ENCODE results near the gene CD79B.

CD79B gene

DNA sequence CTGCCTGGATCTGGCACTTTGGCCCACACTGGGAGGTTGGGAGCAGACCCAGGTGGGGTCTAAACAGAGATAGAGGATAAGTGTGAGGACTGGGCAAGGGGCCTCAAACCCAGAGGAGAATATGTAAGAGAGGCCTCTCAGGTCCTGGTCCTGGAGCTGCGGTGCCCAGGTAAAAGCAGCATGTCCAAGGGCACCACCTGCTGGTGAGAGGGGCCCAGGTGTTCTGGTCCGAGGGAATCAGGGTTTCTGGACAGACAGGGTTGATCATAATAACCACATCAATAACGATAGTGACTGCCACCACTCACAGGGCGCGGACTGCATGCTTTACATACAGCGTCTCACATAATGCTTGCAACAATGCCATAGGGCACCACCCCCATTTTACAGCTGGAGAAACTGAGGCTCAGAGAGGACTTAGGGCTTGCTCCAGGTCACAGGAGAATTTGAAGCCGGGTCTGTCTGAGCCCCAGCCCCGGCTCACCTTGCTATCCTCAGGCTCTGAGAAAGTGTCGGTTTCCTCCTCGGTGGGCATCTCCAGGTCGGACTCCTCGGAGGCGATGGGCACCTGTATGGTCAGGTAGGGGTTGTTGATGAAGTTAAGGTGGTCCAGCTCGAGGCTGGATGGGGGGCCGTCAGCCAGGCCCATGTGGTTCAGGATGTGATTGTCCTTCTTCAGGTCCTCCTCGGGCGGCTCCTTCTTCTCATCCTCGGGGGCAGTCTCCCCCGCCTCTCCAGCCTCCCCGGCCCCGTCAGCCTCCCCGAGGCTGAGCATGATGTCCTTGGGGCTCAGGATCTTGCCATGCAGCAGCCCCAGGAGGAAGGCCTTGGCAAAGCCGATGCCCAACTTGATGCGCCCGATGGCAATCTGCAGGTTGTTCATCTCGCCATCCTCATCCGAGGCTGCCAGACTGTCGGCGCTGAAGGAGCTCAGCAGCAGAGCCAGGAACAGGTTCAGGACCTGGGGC lies 19.1 kb upstream of the CD79B start:
- no peak for DNase-seq

DNA sequence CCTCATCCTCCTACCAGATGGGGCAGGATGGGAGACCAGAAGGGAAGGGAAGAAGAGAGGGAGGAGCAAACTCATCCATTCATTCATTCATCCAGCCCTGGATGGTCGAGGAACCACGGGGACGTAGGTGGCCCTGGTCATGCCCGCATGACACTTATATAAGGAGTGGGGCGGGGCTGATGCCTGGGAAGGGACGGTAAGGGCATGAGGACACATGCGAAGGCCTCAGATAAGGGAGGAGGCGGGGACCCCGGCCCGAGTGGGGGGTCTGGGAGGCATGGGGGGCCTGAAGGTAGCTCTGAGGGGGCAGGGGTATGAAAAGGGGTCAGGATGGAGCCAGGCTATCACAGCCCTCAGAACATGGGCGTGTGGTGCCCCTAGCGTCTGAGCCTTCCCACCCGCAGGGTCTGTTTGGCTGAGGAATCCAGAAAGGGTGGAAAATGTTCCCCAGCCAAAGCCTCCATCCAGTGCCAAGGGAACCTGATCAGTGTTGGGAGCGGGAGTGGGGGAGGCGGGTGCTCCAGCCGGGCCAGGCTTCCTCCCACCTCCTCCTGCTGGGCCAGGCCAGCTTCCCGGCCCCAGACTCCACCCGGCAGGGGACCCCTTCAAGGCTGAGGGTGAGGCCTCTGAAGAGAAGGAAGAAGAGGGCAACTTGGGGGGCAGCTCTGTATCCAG lies 17.6 kb upstream of the CD79B start:
- no peak for DNase-seq

DNA sequence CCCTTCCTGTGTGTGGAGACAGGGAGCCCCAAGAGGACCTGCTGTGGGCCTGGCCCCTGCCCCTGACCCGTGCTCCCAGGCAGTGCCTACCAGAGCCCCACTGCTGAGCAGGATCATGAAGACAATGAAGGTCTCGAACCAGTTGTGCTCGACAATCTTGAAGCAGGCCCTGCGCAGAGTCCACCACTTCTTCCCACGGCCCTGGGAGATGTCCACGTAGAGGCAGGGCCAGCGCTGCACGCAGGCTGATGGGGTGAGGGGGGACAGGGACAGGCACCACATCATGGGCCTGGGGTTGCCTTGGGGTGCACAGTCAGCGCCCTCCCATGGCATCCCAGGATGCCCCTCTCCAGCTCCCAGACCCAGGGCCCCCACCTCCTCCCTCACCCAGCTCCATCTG lies 16.4 kb upstream of the CD79B start:
- DNase-seq: no peak

DNA sequence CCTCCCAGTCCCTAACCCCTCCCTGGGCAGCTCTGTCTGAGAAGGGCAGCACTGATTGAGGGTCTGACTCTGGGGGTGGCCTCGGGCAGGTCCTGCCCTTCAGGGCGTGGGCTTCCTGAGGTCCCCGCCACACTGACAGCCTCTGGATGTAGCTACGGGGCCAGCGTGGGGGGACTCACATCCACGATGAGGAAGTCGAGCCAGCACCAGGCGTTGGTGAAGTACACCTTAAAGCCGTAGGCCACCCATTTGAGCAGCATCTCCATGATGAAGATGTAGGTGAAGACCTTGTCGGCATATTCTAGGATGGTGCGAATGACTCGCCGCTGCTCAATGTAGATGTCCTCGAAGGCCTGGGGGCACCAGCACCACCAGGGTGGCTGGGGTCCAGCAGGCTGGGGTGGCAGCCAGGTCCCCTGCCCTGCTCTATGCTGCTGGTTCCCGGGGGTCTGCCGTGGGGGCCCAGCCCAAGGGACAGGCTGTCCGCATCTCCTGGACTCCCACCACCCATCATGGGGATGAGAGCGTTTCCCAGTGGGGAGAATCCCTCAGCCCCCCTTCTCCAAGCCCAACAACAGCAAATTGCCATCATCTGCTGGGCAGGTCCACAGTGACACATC lies 15.7 kb upstream of the CD79B start:
- DNase-seq: no peak

DNA sequence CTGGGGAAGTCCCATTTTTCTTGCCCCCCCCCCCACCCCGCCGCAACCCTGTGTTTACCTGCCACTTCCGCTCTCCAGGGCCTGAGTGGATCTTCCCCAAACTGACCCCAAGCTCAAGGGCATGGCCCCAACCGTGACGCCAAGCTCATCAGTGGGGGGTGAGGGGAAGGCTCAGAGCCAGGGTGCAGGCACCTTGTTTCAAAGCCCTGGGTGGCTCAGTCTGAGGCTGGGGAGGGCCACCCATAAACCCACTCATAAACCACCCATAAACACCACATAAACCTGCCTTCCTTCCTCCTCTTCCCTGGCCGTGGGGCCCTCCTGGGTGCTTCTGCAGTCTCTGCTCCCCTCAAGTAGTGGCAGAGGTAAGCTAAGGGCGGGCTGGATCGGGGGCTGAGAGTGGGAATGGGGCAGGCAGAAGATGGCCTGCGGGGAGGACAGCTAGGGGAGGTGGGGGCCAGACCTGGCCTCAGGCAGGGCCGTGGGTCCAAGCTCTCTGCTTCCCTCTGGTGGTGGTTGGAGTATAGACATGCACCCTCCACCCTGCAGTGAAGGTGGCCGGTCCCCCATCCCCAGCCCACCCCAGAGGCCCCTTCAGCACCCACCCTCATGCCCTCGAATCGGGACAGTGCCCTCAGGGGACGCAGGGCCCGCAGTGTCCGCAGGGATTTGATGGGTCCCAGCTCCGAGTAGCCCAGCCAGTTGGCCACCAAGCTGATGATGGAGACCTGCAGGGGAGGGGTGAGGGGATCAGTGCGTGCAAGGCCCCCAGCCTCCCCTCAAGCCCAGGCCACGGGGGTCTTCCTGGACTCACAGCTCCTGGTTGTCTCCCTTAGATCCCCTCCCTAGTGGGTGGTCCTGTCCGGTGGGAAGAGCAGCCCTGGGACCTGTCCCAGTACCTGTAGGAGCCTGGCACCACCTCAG lies 14.6 kb upstream of the CD79B start:
- peak; percentile 14 for DNase-seq

DNA sequence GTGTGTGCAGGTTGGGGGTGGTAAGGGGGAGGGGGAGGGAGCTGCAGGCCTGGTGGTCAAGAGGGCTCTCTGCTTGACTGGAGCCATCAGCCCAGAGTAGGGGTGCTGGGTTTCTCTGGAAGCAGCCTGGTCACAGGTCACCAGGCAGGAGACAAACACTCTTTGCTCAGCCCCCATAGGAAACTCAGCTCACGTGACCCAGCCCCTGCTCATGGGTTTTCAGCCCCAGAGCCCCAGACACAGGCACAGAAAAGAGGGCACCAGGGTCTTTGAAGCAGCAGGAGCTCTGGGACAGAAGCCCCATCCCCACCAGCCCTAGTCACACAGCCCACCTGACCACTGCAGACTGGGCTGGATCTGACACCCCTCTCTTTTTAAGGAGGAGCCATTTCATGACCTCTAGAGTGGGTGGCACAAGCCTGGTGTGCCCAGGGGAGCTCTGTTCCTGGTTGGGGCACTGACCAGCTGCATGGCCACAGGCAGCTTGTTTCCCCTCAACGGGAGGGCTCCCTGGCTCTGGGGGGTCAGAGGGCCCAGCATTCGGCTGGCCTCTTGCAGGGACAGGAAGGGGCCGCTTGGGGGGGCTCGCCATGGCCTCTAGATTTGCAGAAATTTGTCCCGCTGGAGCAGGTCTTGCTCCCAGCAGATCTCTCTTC lies 13.8 kb upstream of the CD79B start:
- no peak for DNase-seq

DNA sequence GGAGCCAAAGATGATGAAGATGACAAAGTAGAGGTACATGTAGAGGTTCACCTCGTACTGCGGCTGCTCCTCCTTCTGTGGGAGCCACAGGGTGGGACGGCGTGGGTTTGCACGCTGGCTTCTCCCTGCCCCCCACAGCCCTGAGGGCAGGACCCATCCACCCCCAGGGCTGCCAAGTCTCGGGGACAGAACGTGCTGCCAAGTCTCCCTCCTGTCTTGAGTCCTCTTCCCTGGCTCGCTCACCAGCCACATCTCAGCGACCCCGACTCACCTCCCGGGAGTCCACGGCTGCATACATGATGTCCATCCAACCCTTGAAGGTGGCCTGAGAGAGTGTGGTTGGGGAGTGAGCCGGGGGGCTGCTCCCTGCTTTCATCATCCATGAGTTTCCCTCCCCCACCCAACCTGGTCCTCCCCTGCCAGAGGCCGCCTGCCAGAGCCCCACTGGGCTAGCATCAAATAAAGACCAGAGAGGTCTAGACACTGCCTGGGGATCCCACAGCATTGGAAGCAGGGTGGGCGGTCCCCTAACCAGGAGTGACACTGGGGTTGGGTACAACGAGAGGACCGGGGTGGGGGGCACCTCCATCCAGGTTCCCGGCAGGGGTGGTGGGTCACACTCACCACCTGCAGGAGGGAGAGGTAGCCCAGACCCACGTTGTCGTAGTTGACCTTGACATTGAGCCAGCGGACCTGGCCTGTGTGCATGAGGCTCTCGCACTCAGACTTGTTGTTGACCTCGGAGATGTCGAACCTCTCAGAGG lies 12.8 kb upstream of the CD79B start:
- DNase-seq: no peak

DNA sequence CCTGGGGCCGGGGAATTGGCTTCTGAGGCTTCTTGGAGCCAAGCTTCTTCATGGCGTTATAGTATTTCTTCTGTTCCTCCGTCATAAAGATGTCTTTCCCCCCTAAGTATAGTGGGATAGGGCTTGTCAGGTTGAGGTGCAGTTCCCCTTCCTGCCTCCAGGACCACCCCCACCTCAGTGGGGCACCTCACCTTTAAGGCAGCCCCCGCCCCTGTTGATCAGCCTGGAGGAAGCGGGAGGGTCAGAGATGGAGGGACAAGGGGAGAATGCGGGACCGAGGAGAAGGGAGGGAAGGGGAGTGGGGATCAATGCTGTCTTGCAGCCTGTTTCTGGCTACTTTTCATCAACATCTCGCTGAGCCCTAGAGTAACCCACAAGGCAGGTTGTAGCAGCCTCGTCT lies 11.6 kb upstream of the CD79B start:
- no peak for DNase-seq

DNA sequence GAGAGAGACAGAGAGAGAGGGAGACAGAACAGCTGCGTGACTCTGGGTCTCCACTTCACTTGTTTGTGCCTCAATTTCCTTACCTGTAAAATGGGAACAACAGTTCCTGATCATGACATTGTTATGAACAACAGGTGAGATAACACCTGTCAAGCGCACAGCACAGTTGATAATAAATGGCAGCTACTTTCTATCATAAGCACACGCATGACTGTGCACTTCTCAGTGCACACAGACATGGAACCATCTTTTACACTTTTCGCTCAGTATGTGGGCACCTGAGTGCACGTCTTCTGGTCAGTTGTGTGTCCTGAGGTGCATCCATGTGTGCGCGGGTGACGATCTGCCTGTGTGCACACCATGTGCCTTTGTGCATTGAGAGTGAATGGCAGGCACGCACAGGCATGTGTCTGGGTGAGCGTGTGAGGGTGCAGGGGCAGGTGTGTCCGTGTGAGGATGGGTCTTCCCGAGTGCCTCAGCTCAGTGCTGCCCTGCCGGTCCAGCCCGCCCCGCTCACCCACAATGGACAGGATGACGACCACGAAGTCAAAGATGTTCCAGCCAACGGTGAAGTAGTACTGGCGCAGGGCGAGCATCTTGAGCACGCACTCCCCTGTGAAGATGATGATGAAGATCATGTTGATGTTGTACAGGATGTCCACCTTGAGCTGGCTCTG lies 10.3 kb upstream of the CD79B start:
- no peak for DNase-seq

DNA sequence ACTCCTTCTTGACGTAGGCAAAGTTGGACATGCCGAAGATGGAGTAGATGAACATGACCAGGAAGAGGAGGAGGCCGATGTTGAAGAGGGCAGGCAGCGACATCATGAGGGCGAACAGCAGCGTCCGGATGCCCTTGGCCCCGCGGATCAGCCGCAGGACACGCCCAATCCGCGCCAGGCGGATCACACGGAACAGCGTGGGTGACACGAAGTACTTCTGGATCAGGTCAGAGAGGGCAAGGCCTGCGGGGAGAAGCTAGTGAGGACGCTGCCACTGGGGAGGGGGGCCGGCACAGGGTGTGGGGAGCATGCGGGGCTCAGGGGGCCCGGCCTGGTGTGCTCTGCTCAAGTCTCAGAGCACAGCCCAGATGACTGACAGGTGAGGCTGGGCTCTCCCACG lies 9.6 kb upstream of the CD79B start:
- DNase-seq: no peak

DNA sequence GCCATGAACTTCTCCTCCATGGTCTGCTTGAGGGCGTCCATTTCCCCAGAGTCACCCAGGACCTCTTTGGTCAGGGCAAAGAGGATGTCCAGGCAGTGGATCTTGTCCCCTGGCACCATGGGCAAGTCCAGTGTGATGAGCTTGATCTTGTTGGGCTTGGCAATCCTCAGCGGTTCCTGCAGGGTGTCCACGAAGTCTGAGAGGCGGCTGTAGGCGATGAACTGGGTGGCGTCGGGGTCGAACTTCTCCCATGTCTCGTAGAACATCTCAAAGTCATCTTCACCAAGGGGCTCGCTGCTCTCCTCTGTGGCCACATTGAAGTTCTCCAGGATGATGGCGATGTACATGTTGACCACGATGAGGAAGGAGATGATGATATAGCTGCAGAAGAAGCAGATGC lies 9.0 kb upstream of the CD79B start:
- no peak for DNase-seq

DNA sequence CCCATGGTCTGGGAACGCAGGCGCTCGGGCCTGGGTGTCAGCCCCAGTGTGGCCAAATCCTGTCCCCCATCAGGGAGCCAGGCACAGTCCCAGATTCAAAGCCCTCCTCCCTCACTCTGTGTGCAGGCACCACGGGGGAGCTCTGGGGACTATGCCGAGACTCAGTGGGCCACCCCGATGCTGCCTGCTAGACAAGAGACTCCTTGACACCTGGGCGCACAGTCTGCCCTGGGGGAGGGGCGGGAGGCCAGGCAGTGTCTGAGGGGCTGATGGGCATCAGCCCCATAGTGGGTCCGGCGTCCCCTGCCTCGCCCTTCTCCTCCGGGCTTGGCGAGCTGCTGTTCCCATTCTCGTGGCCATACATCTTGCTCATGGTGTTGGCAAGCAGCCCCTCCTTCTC lies 8.5 kb upstream of the CD79B start:
- no peak for DNase-seq

DNA sequence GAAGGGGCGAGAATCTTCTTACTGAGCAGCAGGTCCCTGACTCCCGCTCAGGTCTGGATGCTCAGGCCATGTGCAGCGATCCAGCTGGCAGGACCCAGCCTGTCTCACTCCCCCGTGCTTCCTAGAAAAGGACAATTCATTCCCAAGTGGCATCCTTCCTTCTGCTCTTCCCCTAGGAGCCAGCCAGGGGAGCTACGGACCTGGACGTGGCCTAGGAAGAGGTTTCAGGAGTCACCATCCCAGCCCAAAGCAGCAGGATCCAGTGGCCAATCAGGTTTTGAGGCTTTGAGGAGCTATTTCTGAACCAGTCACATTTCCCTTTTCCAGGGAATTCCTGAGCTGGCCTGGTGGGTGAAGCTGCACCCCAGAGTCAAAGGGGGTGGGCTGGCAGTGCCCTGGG lies 7.8 kb upstream of the CD79B start:
- DNase-seq: no peak

DNA sequence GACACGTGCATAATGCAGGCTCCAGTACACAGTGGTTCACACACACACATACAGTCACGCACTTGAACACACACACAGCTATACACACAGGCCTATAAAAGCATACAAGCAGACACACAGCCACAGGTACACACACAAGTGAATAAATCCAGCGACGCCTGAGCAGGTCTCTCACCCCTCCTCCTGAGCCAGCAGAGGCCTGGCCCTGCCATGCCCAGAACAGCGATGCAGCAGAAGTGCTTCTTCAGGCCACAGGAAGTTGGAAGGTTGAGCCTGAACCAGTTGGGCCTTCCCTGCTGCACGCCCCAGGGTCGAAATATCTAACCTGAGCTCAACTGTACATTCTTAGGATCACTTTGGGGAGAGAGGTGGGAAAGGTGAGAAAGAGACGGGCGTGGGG lies 7.3 kb upstream of the CD79B start:
- no peak for DNase-seq

DNA sequence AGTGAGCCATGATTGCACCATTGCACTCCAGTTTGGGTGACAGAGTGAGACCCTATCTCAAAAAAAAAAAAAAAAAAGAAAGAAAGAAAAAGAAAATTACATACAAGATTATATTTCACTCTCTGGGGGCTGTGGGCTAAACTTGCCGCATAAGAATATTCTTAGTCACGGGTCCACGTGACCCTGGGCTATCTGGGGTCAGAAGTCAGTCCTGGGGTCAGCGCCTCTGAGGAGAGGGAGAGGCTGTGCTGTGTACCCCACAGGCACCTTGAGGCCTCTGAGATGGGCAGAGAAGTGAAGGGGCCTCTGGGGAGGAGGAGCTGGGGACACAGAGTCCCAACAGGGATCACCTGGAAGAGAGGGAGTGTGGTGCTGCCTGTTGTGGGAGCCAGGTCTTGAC lies 5.8 kb upstream of the CD79B start:
- DNase-seq: no peak

DNA sequence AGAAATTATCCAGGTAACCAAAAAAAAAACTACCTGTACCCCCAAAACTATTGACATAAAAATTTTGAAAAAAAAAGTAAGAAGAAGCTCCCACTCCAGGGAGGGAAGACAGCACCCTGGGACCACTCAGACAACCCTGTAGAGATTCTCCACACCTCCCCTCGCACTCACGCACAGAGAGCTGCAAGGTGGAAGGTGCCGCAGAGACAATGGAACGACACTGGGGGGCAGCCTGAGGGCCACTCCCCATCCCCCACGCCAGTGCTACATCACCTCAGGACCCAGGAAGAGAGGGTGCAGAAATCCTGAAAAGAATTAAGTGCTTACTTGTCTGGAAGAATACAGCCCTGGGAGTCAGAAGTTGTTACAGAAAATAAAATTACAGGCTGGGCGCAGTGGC lies 5.2 kb upstream of the CD79B start:
- no peak for DNase-seq

DNA sequence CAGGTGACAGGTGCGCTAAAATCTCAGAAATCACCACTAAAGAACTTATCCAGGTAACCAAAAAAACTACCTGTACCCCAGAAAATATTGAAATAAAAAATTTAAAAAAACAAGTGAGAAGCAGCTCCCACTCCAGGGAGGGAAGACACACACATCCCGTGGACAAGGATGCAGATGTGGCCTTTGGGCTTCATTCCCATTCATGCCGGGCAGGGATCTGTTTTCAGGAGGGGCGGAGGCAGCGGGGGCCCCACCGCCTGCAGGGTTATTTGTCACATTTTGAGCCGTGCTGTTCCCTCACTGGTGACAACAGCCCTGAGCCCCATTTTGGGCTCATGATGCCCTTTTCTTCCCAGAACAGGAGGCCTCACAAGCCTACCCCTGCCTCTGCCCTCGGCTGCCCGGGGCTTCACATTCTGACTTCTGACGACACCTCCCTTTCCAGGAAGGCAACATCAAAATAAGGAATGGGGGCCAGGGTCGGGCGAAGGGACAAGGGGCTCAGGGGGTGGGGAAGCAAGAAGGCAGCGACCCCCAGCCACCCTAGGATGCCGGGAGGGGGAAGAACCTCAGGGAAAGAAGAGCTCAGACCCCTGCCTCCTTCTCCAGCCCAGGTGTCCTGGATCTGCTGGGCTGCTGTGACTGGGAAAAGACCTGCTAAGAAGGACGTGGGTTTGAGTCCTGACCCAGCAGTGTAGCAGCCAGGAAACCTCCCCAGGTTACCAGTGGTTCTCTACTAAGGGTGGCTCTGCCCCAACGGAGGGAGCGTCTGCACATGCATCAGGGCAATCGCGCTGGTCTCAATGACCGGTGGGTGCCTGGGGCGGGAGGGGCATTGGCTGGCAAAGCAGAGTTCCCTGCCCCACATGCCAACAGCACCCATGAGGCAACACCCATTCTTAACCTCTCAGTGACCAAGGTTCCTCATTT lies 2.3 kb upstream of the CD79B start:
- no peak for DNase-seq

DNA sequence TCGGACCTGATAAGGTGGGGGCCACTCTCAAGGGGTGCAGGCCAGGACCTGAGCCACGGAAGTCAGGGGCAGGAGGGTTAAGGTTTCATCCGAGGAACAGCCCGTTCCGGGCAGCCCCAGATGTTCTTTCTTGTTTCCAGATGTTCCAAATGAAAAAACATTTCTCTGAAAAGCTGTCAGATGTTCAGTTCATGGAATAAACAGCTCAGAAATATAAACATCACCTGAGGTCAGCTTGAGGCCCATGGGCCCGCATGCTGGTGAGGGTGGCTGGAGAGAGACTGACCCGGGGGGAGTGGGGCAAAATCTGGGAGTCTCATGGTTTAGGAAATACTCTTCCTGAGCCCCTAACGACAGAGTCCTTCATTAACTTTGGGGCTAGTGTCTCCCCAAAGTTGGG lies 1.5 kb upstream of the CD79B start:
- no peak for DNase-seq

DNA sequence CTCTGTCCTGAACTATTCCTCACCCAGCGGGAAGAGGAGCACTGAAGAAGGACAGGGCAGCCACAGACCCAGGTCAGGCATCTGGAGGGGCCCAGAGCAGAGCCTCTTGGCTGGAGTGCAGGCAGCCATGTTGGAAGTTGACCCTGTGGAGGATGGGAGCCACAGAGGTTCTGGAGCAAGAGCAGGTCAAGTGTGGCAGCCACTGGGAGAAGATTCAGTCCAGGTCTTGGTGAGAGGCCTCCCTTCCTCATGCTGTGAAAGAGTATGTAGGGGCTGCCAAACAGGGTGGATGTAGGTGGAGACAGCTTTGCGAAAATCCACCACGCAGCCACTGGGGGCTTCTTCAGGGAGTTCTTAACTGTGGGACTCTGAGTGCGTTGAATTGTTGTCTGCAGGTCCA lies 590 bp upstream of the CD79B start:
- no peak for DNase-seq
